OCI-M1 (cell line): Measurements from ENCODE around the gene NGB.
"Not testable (repeated sequence)": the region's sequence is repeated elsewhere in the genome, so short reads cannot be mapped to it uniquely, and the experiment has no call there.

Source experiments
- DNase-seq: peaks from one replicate; lab custom pipeline; 2025; lab: John Stamatoyannopoulos, UW

NGB gene

DNA sequence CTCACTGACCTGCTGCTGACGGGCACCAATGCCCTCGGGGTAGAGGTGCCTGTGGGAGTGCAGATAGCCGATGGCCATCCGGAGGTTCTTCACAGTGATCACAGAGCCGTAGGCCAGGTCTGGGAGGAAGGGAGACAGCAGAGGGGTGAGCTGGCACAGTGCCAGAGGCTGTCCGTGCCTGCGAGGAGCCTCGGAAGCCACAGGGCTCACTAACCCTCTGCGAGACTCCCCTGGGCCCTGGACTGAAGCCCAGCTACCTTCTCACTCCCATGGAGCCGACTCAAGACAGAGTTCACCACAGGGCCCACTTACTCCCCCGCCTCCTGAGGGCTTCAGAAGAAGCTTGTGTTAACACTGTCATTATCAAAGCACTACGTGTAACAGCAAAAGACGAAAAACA is 25.1 kb upstream of the NGB start:
- no peak for DNase-seq

DNA sequence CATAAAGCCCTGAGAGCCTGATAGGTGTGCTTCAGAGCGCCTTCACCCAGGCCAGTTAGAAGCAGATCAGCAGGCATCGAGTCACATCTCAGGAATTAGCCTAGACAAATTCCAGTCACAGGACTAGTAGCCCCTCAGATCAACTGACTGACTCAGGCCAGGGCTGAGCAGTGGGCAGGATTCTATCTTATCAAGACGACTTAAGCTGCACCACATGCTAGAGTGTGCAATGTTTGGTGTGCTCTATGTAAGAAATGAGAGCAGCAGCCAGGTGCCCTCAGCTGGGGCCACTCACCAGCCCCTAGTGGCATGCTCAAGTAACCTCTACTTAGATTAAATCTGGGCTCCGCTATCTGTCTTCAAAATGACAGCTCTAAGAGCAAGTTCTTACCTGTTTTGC is 19.7 kb upstream of the NGB start:
- DNase-seq = no peak

- DNase-seq = no peak
These were observed 15.6 kb upstream of the NGB start for GRCh38 chr14:77286576-77286975.

DNA sequence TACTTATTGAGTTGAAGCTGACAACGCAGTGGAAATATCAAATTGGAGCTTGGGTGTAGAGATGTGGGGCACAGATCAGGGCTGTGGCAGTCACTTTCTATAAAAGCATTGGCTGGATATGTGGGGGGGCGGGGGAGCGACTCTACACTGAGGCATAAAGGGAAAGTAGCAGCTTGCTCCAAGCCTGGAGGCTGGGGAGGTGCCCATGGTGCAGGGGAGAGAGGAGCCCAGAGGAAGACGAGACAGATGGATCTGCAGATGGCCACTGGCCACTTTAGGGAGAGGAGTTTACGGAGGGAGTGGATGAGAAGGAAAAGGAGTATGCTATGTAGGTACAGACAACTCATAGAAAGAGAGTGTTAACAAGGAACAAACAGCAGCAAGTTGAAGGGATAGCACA is 13.5 kb upstream of the NGB start:
- no peak for DNase-seq

- no peak for DNase-seq
These were observed 13.1 kb upstream of the NGB start for GRCh38 chr14:77284066-77284465.

DNA sequence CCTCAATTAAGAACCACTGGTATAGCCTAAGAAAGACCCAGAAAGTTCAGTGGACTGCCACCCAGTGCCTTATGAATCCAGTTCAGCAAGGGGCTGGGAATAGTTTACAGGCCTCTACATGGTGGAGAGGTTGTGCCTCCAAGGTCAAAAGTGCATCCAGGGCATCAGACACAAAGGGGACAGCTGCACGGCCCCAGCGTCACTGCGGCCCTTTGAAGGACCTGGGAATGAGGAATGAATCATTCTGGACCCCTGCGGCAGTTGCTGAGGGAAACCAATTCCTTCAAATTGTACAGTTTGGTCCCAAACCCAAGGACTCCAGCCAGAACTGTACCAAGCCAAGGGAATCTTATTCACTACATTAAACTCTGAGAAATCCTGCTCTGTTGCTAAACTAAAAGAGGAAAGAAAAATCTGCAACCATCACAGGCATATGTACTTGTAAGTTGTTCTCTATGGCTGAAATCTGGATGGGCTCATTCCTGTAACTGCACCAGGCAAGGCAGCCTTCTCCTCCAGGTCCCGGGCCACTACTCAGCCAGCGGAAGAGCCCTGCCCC is 10.9 kb upstream of the NGB start:
- no peak for DNase-seq

- DNase-seq = not testable (repeated sequence)
These were observed 9.9 kb upstream of the NGB start for GRCh38 chr14:77280921-77281320.

- no peak for DNase-seq
These were observed 8.7 kb upstream of the NGB start for GRCh38 chr14:77279719-77280118.

GRCh38 chr14:77278461-77279230 is 7.6 kb upstream of the NGB start:
- no peak for DNase-seq

DNA sequence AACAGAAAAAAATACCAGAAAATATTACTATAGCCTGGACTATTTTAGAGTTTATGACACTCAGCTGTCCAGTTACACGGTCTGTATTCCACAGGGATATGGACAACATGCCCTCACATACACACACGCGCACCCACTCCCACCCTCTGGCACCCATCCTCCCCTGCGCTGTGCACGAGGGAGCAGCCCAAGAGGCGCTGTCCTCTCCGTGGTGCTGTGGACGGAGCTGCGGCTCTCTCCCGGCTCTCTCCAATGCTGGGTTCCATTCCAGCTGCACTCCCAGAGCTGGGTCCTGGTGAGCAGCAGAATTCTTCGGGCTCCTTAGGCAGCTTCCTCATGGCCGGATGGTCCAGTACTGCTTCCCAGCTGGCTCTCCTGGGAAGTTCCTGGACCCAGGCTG is 6.0 kb upstream of the NGB start:
- DNase-seq = no peak

DNA sequence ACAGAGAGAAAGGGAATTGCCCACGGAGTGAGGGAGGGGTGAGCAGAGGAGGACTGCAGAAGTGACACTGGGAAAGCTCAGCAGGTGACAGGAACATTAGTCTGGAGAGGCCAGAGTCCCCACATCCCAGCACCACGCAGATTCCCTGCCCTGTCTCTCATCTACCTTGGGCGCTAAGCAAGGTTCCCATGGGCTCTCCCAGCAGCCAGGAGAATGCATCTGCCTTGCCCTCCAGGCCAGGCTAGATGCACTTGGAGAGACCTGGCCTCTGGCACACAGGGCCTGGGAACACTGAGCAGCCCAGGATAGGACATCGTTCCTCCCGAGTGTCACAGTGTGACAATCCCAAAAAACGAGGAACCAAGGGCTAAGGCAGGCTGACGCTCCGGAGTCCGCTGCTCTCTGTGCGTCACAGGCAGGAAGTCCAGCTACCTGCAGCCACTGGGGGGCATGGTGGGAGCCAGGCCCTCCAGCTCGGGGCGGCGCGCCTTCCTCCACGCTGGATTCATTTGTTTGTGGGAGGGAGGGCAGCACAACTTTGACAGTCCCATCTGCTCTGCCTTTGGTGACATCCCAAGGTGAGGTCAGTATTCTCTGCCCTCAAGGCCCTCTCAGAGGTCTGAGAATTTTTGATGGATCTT is 5.4 kb upstream of the NGB start:
- no peak for DNase-seq

DNA sequence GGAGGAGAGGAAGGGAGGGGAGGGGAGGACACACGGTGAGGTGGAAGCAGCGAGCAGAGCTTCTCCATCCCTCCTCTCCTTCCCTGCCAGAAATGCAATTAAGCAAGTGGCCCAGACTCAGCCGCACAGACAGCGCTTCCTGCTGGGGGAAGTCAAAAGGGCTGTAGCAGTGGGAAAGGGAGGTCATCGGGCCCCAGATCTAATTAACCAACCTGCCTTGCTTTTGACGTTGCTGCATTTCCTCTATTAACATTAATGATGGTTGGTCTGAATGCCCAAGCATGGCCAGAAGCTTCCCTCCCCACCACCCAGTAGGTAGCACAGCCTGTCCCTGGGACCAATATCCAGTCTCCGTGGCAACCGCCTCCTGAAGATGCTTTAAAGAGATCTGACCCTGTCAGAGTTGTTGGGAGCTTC is 4.6 kb upstream of the NGB start:
- no peak for DNase-seq

DNA sequence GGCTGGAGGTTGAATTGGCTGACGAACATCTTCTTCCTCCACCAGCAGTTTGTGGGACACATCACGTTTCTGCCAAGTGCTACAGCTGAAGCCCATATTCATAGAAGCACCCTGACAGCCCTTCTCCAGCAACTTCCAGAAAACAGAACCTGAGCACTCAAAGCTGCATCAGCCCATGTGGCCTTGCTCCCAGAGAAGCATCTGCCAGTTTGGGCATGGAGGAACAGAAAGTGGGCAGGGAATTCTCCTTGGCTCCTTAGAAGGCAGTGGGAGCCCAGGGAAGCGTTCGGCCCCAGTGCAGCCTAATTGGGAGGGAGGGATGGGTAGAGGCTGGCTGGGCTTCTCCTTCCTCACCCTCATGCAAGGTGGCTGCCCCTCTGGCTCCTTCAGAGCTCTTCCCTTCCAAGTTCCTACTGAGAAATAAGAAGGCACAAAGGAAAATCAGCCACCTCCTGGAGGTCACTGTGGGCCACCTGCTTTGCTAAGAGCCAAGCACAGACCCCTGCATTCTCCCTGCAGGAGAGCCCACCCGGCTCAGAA is 4.1 kb upstream of the NGB start:
- DNase-seq = no peak

DNA sequence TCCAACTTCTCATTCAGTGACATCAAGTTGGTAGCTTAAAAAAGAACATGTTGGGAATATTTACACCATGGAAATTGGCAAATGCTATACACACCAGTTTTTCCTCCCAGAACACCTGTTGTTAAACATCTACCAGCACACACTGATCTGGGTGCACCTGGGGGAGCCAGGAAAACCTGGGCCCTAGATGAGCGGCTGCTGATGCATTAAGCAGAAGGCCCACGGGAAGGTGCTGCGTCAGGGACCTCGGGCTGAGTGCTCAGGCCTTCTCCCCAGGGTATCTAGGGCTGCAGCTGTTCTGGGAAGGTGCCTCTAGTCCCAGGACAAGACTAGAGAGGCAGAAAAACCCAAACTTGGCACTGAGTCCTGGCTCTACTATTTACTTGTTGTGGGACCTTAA is 2.8 kb upstream of the NGB start:
- DNase-seq = no peak

DNA sequence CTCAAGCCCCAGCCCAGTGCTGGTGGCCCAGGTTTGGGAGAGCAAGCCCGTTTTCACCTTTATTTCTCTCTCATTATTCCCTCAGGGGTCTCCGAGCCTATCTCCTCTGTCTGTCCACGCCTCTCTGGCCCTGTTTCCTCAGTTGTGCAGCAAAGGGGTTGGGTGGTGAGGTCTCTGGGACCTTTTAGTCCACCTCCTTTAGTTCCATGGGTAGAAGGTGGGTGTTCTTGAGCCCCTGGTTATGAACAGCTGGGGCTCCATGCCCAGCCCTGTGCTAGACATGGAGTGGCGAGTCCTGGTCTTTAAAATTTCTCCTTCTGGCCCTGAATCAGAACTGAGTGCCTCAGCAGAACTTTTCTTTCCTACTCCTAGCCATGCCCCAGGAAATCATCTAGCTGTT is 1.3 kb upstream of the NGB start:
- no peak for DNase-seq

GRCh38 chr14:77270361-77271112 is 469 bp downstream of the NGB start:
- no peak for DNase-seq

DNA sequence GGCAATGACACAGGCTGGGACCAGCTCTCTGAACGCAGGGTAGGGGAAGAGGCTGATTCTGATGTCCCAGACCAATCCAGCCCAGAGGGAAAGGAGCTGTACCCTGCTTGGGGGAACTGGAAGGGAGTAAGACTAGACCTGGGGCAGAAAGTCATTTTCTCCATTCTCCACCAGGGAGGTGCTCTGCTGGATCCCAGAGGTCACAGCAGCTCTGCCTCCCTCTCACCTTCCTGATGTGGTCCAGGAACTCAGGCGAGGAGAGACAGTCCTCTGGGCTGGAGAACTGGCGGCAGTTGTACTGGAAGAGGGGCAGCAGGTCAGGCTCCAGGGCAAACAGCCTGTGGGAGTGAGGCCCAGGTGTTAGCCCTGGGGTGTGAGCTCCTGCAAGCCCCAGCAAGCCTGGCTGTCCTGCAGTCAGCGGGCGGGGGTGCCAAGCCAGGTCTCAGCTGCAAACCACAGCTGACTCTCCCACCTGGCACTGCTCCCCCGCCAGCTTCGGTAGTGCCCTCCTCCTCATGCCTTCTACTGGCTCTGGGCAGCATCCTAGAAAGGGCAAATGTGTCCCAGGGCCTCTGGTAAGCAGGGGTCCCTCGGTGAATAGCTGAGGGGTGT is 1.9 kb downstream of the NGB start:
- DNase-seq = no peak

DNA sequence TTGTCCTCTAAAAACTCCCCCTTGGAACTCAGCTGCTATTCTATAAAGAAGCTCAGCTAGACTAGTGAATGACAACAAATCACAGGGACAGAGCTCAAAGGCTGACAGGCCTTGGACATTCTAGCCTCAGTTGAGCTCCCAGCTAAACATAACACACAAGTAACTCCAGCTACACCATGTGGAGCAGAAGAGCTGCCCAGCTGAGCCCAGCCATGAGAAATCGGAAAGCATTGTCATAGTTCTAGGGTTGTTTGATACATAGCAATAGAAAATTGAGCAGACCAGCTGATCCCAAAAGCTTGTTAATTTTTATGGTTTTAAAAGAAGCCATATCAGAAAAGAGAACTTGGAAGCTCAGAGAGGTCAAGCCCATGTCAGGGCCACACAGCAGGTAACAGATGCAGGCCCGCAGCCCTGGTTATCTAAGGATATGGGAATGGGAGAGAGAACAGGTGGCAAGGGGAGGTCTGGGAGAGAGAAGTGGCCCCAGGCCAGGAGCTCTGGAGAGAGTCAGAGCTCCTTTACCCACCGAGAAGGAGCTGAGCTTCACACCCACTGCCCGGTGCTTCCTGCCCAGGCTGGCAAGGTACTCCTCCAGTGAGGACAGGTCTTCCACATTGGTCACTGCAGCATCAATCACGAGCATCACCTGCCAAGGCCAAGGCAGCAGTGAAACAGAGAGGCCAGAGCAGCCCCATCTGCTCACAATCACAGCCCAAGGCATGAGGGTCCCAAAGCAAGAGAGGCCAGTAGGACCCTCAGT is 2.9 kb downstream of the NGB start:
- DNase-seq = no peak

DNA sequence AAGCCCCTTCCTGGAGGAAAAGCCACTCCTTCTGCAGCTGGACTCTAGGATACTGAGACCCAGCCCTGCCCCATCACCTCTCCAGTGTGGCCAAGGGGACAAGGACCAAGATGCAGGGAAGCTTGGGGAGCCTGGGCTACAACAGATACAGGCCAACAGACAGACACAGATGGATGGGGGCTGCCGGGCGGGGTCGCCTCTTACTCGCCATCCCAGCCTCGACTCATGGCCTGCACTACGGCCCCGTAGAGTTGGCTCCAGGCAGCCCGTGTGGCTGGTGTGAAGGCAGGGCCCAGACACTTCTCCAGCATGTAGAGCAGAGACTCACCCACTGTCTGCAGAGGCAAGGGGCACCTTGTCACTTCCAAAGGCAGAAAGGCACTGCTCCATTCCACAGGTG is 4.7 kb downstream of the NGB start:
- no peak for DNase-seq

DNA sequence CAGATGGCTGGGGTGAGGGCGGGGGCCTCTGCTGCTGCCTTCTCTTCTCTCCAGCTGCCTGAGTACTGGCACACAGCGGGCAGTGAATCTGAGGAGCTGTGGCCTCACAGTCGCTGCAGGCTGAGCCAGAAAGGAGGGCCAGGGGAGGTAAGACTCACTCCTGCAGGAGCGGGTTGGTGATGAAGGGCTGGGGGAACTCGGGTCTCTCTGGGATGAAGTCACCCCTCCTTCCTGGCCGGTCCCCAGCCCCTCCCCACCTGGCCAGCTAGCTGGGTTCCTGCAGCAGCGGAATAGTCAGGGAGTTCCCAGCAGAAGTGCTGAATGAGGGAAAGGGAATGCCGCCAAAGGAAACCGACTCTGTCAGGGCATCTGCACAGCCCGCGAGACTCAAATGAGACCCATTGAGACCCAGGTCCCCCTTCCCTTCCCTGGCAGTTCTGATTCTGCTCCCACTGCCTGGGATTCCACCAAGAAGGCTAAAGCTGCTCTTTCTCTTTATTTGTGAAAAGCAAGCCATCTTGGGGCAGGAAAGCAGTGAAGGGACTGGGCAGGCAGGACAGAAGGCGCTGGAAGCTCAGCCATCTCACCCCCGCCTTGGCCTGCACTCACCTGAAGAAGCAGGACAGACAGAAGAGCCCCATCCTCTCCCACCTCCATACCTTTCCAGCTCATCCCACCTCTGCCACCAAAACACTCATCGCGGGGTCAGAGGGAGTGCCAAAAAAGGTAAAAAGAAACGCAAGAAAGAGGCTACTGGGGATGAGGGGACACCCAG is 5.3 kb downstream of the NGB start:
- no peak for DNase-seq

DNA sequence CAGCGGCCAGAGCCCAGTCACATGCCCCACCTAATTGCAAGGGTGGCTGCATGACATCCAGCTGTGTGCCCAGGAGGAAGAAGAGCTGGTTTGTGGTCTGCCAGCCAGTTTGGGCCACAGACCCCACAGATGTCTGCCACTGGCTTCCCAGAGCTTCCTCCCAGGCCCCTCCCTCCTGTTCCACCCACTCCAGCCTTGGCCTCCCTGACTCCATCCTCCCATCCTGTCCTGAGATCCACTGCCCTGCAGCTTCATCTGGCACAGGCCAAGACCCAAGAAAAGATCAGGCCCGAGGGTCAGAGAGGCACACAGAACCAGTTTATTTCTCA is 5.9 kb downstream of the NGB start:
- DNase-seq = no peak
